Esophagus muscularis mucosa (tissue), 4 donors: ENCODE data around the gene DNAJB4. TPM values are rescaled to one million over a fixed set of nuclear protein-coding genes. Genes with fewer than 3 reads are reported as not detected.
A peak's percentile ranks its signal among the peaks of the same experiment; 100 is the strongest.

Experiments used
- DNase-seq: peaks from one replicate; pipeline ENCODE4 v3.0.0-alpha.2; 2017; ENCODE audit errors: extremely low spot score
- H3K27ac ChIP-seq, 4 donors: fragments of 200-600 bp; sonication (generic); replicated peaks in 1 of 4; 1 replicate in 3 of 4; 2 replicates in 1 of 4; pipeline ENCODE4 v1.5.1; 2016 to 2019; ENCODE audit warnings: mild to moderate bottlenecking in 1 of 4
- H3K27me3 ChIP-seq, 4 donors: fragments of 200-600 bp; sonication (generic); one replicate each; pipeline versions ENCODE4 v1.5.1 to v1.6.0; 2016 to 2019
- H3K36me3 ChIP-seq, 4 donors: fragments of 200-600 bp; sonication (generic); one replicate each; pipeline ENCODE4 v1.5.1; 2016 to 2019
- H3K4me1 ChIP-seq, 4 donors: fragments of 200-600 bp; sonication (generic); one replicate each; pipeline ENCODE4 v1.5.1; 2016 to 2019
- H3K4me3 ChIP-seq, 4 donors: fragments of 200-600 bp; sonication (generic); 1 replicate in 2 of 4; 2 replicates in 2 of 4; pipeline ENCODE4 v1.5.1; 2016 to 2019; ENCODE audit warnings: mild to moderate bottlenecking in 4 of 4, moderate library complexity in 1 of 4
- H3K9me3 ChIP-seq, 4 donors: fragments of 200-600 bp; sonication (generic); 1 replicate in 3 of 4; 2 replicates in 1 of 4; pipeline ENCODE4 v1.5.1; 2016 to 2019
- EP300 ChIP-seq: sonication (generic); formaldehyde crosslinking; IDR thresholded peaks from one replicate; pipeline ENCODE4 v1.6.1; 2017; ENCODE audit warnings: antibody characterized with exemption
- POLR2A ChIP-seq: fragments of 450-650 bp; IDR thresholded peaks from one replicate; pipeline ENCODE4 v1.6.1; 2017; ENCODE audit warnings: antibody characterized with exemption, moderate library complexity, mild to moderate bottlenecking, low read depth
- POLR2AphosphoS5 ChIP-seq, 2 donors: sonication (generic); formaldehyde crosslinking; IDR thresholded peaks; one replicate each; pipeline ENCODE4 v1.6.1; 2017; ENCODE audit warnings: antibody characterized with exemption in 2 of 2
- WGBS: methylation state at CpG from one replicate; pipeline ENCODE4 v1.1.5; 2018; 5-methylcytosine and 5-hydroxymethylcytosine counted together
- intact Hi-C: fragments of 100-400 bp; cut with DNase I; formaldehyde crosslinking; loops from one replicate; pipeline ENCODE4 v1.15.1; 2023
- total RNA-seq, 4 donors: library from RNA; depleted of rRNA; stranded (reverse); fragments of >200 nt; gene quantifications; one replicate each; pipeline versions ENCODE4 v1.1.0 to v1.2.1, GENCODE V29; 2016
- TF ChIP-seq, protein P1 (sequence below), 3 experiments: fragments of 200-600 bp in 2 of 3; fragments of 450-650 bp in 1 of 3; sonication (generic) in 2 of 3; IDR thresholded peaks; one replicate each; pipeline ENCODE4 v1.5.1; 2017 to 2019; ENCODE audit warnings: antibody characterized with exemption in 3 of 3, mild to moderate bottlenecking in 2 of 3, moderate library complexity in 1 of 3

Gene DNAJB4
- total RNA-seq, 4 donors from 2014 or later, result 62.6 to 79.7 (median 70.4) TPM

DNA sequence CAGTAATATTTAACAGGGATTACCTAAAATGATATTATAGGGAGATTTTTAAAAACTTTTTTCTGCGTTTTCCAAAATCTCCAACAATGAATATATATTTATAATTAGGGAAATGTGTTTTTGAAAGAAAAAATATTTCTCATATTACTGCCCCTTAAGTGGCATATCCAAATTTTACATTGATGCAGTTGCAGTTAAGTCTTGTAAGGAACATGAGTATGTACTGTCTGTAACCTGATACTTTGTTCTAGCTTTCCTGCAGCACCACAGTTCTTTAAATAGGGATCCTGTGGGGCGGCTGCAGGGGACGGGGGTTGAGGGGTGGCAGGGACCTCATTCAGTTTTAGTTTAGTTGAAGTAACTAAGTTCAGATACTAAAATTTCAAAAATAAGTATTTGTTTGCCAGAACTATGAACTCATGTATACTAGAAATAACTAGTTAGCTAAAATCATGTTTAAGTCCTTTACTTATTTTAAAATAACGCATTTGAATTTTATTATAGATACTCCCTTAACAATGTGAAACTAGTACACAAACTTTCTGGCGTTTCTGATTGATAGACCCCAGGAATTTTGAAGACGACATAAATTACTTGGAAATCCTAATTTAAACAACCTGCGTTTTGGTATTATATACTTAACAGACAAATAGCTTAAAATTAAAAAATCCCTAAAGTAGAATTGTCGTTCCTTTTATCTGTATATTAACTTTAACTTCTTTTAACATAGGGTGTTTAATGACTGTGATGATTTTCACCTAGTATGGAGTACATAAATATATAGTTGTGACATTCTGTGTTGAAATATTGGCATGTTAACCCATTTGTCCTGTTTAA lies 639 bp upstream of the DNAJB4 start:
- H3K9me3 ChIP-seq, result no peaks in the 10 kb centered on the region
- intact Hi-C loops, result loop anchor here (2.0 kb wide), 1 partner anchor 25 kb away; the partner anchor contains the start of gene FUBP1
- WGBS, result 5% methylated on average over 8 of the region's 8 CpGs
- TF ChIP-seq POLR2A, result peak; percentile 87
- TF ChIP-seq, protein P1, sequence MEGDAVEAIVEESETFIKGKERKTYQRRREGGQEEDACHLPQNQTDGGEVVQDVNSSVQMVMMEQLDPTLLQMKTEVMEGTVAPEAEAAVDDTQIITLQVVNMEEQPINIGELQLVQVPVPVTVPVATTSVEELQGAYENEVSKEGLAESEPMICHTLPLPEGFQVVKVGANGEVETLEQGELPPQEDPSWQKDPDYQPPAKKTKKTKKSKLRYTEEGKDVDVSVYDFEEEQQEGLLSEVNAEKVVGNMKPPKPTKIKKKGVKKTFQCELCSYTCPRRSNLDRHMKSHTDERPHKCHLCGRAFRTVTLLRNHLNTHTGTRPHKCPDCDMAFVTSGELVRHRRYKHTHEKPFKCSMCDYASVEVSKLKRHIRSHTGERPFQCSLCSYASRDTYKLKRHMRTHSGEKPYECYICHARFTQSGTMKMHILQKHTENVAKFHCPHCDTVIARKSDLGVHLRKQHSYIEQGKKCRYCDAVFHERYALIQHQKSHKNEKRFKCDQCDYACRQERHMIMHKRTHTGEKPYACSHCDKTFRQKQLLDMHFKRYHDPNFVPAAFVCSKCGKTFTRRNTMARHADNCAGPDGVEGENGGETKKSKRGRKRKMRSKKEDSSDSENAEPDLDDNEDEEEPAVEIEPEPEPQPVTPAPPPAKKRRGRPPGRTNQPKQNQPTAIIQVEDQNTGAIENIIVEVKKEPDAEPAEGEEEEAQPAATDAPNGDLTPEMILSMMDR (IDR thresholded peaks at IDR 0.05), result no peak
- peak in 1 of 2 donors; percentile 55 for TF ChIP-seq POLR2AphosphoS5 (IDR thresholded peaks at IDR 0.05)
- H3K27ac ChIP-seq, result peak overlapping the region; percentile 88 to 93 (median 89)
- no peaks in the 10 kb centered on the region for H3K27me3 ChIP-seq
- no peak for DNase-seq
- peaks cover 8 to 34% (median 28%) of the 10 kb centered on the region in 4 donors for H3K4me1 ChIP-seq
- peak overlapping the region; percentile 62 to 68 (median 68) for H3K4me3 ChIP-seq
- H3K36me3 ChIP-seq, result no peaks in the 10 kb centered on the region

DNA sequence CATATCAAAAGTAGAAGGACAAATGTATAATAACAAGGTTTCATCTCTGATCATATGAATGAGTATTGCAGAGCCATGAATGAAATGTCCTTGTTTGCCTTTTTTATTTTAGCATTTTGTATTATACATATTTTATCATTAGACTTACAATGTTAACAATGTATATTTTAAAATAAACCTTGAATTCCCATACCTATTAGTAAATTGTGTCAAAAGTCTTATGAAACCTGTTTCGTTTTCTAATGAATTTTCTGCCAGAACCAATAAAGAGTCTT lies 646 bp downstream of the DNAJB4 start:
- 0% methylated on average over 1 of the region's 1 CpG for WGBS
- Histone ChIP-seq H3K9me3 (no peaks in the 10 kb centered on the region), H3K27ac (peak overlapping the region; percentile 88 to 93 (median 89)), H3K27me3 (no peaks in the 10 kb centered on the region), H3K4me1 (peaks cover 17 to 46% (median 41%) of the 10 kb centered on the region in 4 donors), H3K36me3 (no peaks in the 10 kb centered on the region), H3K4me3 (peak overlapping the region; percentile 62 to 68 (median 68))
- intact Hi-C loops, result loop anchor here (2.0 to 5.0 kb wide), 2 partner anchors 27 to 42 kb away; partner anchors contain the start of genes FUBP1 and GIPC2
- TF ChIP-seq, protein P1 (IDR thresholded peaks at IDR 0.05), result no peak
- TF ChIP-seq EP300, result no peak
- no peak for TF ChIP-seq POLR2AphosphoS5 (IDR thresholded peaks at IDR 0.05)
- no peak for TF ChIP-seq POLR2A
- no peak for DNase-seq

DNA sequence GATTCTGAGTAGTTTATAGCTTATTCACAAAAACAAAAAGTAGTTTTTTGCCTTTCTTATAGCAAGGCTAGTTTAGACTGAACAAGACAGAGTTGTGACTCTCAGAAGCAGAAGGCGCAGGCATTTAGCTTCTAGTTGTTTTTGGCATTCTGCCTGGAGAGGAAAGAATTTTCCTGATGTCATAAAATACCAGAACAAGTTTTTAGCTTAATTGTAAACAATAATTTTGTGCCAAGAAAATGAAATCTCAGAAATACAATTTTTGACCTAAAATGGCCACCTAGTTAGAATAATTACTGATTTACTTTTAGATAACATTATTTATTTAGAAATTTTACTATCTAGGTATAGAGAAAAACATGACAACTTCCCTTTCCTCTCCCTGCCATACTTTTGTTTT lies 1.0 kb downstream of the DNAJB4 start:
- no peak for DNase-seq
- 0% methylated on average over 1 of the region's 1 CpG for WGBS
- H3K4me3 ChIP-seq, result peak overlapping the region; percentile 62 to 68 (median 68)
- peak overlapping the region; percentile 88 to 93 (median 89) for H3K27ac ChIP-seq
- TF ChIP-seq POLR2AphosphoS5 (IDR thresholded peaks at IDR 0.05), result peak in 1 of 2 donors; percentile 93
- TF ChIP-seq, protein P1 (IDR thresholded peaks at IDR 0.05), result no peak
- TF ChIP-seq POLR2A, result peak; percentile 31
- peaks cover 17 to 48% (median 45%) of the 10 kb centered on the region in 4 donors for H3K4me1 ChIP-seq
- H3K9me3 ChIP-seq, result no peaks in the 10 kb centered on the region
- intact Hi-C loops, result loop anchor here (2.0 to 5.0 kb wide), 2 partner anchors 27 to 42 kb away; partner anchors contain the start of genes FUBP1 and GIPC2
- H3K27me3 ChIP-seq, result no peaks in the 10 kb centered on the region
- no peaks in the 10 kb centered on the region for H3K36me3 ChIP-seq

DNA sequence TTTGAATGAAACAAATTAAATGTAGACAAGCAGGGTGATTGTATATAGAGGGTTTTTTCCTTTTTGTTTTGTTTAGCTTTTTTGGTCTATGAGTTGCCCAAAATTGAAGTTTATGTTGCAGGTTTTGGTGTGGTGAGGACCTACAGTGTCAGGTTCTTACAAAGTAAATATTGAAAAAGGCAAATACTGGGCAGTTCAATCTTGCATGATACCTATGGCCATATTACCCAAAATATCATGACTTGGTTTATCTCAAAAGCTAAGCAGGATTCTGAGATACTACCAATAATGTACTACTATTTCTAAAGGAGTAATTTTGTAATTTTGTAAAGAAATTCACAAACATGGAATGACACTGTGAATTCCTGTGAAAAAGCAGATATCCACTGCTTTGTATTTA lies 1.8 kb downstream of the DNAJB4 start:
- TF ChIP-seq, protein P1 (IDR thresholded peaks at IDR 0.05), result no peak
- TF ChIP-seq EP300 (no peak), POLR2AphosphoS5 (IDR thresholded peaks at IDR 0.05) (no peak), POLR2A (no peak)
- no peak for DNase-seq
- no peaks in the 10 kb centered on the region for H3K27me3 ChIP-seq
- H3K27ac ChIP-seq, result peak overlapping the region; percentile 88 to 93 (median 89)
- H3K36me3 ChIP-seq, result no peaks in the 10 kb centered on the region
- intact Hi-C loops, result loop anchor here (5.0 kb wide), 1 partner anchor 41 kb away; the partner anchor contains the start of gene GIPC2
- H3K9me3 ChIP-seq, result no peaks in the 10 kb centered on the region
- H3K4me1 ChIP-seq, result peaks cover 24 to 55% (median 52%) of the 10 kb centered on the region in 4 donors
- H3K4me3 ChIP-seq, result peak overlapping the region; percentile 62 to 68 (median 68)
